ENCODE results near the gene CMTM5.
A peak's percentile ranks its signal among the peaks of the same experiment; 100 is the strongest.
"Not testable (repeated sequence)": the region's sequence is repeated elsewhere in the genome, so short reads cannot be mapped to it uniquely, and the experiment has no call there.

Gene CMTM5

DNA sequence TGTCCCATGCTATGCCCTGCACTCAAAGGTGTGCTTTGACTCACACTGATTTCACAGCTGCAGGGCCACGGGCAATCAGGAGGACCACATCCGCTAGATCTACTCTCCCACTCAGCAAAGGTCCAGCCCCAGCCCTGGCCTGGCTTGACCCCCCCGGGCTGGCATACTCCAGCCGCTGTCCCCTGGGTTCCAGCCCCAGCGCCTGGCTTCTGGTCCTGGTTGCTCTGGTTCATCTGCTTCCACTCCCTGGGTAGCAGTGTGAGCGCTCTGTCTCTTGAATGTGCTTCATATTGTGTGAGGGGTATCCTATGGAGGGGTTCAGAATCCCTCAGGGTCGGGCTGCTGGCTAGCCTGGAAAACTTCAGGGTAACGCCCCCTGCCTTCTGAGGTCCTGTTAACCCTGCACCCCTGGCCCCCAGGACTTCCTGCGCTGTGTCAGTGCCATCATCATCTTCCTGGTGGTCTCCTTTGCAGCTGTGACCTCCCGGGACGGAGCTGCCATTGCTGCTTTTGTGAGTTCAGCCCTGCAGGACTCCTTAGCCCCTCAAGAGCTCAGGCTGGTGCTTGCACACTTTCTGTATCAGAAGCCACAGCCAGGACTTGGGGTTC is 1.9 kb downstream of the CMTM5 start:
- no peak for DNase-seq (ENCODE audit: low read depth)

GRCh38 chr14:23379366-23380196 is 2.7 kb downstream of the CMTM5 start:
- DNase-seq (ENCODE audit: low read depth) = peak; percentile 44

DNA sequence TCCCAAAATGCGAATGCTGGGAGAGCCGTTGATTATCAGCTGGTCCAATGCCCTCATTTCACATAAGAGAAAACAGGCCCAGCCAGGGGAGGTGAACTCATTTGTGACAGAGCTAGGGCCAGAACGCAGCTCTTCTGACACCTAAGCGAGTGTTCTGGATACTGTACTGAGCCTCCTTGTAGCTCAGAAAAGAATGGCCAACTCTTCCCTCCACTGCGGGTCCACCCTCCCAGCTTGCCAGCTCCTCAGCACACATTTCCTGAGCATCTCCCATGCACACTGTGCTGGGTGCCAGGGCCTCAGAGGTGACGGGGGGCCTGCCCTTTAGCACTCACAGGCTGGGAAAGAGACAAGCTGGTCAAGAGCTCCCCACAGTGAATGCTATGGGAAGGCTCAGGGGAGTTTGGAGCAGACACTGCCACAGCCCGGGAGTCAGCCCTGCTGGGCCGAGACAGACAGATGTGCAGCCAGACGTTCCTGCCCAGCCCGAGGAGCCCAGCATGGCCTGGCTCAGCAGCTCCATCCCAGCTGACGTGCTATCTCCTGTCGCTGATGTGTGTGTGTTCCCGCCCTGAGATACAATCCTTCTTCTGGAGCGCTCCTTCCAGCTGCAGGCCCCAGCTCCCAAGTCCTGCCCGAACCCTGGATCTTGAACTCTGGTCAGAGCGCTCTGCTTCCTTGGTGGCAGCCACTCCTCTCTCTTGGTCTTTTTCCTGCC is 3.5 kb downstream of the CMTM5 start:
- no peak for DNase-seq (ENCODE audit: low read depth)

- DNase-seq (ENCODE audit: low read depth) = no peak
Observed at GRCh38 chr14:23380976-23381375, 4.1 kb downstream of the CMTM5 start.

- DNase-seq (ENCODE audit: low read depth) = no peak
Observed at GRCh38 chr14:23381871-23382270, 5.0 kb downstream of the CMTM5 start.

DNA sequence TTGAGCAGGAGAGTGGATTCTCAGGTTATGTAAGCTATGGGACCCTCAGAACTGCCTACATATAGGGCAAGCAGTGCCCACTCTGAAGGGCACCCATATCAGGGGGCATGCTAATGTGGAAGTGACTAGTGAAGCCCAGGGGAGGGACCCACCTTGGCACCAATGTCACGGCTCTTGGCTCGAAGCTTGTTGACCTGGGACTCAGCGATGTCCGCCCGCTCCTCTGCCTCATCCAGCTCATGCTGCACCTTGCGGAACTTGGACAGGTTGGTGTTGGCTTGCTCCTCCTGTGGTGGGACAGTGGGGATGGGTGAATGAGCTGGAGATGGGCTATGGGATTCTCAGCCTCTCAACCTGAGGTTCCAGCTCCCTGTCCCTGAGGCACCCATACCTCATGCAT is 5.4 kb downstream of the CMTM5 start:
- DNase-seq (ENCODE audit: low read depth) = no peak

DNA sequence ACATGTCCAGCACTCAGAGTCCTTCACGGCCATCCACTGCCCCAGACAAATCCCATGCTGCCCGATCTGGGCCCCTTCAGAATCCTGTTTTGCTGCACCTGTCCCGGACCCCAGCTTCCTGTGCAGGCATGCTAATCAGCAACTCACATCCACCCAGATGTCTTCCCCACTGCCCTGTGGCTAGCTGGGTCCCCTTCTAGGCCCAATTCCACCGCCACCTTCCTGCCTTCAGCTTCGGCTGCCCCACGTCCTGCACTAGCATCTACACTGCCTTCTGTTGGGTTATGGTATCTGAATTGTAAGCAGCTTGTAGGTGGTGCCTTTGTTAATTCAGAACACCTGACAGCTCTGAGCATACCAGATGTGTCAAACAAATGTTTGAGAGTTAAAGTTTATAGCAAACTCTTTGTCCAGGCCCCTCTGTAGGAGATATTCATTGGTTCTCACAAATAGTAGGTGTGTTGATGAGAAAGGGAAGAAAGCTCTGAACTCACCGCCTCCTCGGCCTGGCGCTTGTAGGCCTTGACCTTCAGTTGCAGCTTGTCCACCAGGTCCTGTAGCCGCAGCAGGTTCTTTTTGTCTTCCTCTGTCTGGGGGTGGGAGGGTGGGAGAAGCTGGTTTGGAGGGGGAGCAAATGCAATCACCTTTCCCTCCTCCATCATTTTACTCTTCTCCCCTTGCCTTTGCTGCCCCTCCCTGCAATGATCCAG is 6.0 kb downstream of the CMTM5 start:
- DNase-seq (ENCODE audit: low read depth) = no peak

- no peak for DNase-seq (ENCODE audit: low read depth)
Observed at GRCh38 chr14:23384364-23385080, 7.7 kb downstream of the CMTM5 start.

- DNase-seq (ENCODE audit: low read depth) = no peak
Observed at GRCh38 chr14:23385244-23385641, 8.4 kb downstream of the CMTM5 start.

DNA sequence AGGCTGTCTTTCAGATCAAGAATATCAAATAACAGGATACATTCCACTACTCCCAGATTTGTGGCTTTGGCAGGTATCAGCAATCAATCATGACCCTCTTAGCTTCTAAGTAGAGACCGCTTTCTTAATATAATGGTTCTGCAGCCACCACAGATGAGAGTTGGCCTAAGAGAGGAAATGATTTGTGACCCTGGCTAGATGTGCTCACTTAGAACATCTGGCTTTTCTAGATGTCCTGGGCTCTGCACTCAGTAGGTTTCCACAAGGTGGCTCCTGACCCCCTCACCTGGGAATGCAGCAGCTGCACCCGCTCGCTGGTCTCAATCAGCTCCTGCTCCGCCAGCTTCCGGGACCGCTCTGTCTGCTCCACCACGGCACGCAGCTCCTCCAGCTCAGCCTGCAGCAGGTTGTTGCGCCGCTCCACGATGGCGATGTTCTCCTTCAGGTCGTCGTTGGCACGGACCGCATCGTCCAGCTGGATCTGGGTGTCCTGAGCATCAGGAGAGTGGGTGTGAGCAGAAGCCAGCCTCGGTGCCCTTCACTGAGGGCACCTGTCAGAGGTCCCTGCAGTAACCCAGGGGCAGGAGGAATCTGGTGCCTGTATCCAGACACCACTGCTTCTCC is 8.9 kb downstream of the CMTM5 start:
- DNase-seq (ENCODE audit: low read depth) = no peak

GRCh38 chr14:23386266-23386657 is 9.4 kb downstream of the CMTM5 start:
- not testable (repeated sequence) for DNase-seq (ENCODE audit: low read depth)

DNA sequence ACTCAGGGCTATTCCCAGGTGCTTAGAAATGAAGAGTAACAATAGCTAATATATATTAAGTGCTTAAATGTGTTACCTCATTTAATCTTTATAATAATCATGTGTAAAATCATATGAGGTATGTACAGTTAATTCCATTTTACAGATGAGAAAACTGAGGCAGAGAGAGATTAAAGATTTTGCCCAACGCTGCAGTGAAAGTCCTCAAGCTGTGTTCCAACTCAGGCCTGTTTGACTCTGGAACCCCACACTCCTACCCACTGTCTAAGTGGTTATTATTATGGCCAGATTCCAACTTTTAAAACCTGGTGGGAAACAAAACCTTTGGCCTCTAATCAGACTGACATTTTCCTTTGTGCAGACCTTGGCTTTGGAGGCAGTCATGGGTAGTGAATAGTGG is 10.2 kb downstream of the CMTM5 start:
- DNase-seq (ENCODE audit: low read depth) = no peak

DNA sequence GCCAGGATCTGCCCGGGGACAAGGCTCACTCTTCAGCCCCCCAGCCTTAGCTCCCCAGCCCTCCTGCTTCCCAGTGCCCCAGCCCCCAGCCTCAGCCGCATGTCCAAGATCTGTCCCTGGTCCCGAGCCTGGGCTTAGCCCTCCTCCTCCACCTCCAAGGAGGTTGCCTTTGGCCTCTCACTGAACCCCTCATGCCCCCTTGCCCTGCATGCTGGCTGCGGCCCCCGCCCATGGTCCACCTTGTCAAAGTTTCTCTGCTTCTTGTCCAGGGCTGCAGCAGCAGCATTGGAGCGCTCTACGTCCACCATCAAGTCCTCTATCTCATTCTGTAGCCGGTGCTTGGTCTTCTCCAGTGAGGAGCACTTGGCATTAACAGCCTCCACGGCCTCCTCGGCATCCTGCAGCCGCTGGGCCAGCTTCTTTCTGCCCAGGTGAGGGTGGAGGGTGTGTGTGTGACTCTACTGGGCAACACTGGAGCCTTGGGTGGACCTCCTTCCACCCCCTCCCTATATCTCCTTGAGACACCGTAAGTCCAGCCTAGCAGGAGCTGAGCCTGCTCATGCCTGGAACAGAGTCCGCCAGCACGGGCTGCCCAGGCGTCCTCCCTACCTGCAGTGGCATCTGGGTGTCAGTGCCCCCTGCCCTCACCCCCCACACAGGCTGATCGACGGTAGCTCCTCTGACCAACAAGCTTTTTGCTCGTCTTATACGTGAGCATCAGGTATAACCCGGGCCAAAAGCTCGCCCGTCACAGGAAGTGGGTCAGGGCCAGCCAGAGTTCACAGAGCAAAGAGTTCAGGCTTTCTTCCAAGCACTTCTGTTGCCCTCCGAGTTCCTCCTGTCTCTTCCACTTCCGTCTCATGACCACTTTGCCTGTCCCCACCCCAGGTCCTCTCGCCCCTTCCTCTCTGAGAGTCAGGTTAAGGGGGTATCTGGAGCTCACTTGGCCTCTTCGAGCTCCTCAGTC is 11.4 kb downstream of the CMTM5 start:
- no peak for DNase-seq (ENCODE audit: low read depth)

- no peak for DNase-seq (ENCODE audit: low read depth)
Observed at GRCh38 chr14:23388996-23389395, 12.2 kb downstream of the CMTM5 start.

- DNase-seq (ENCODE audit: low read depth) = no peak
Observed at GRCh38 chr14:23389396-23389795, 12.6 kb downstream of the CMTM5 start.

DNA sequence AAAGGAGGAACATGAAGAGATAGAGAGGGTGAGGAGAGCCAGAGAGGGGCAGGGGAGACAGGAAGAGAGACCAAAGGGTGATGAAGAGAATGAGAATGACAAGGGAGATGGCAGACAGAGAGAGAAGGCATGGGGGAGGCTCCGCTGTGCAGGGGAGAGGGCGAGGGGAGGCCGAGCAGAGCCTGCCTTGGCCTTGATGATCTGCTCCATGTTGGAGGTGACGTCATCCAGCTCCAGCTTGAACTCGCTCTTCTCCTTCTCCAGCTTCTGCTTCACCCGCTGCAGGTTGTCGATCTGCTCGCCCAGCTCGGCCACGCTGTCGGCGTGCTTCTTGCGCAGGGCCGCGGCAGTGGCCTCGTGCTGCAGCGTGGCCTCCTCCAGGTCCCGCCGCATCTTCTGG is 13.0 kb downstream of the CMTM5 start:
- not testable (repeated sequence) for DNase-seq (ENCODE audit: low read depth)

DNA sequence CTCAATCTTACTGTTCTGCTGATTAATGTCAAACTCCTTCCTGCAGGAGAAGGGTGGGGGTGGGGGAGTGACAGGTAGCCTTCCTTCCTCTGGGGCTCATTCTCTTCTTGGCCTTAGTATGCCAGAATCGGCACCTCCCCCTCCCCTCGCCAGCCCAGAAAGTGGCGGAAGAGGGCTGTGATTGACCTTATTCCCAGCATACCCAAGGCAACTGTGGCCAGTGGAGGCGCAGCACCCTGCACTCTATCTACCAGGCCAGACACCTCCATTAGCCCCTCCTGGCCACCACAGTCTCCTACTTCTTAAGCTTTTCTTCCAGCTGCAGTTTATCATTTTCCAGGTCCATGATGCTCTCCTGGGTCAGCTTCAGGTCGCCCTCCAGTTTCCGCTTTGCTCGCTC is 15.8 kb downstream of the CMTM5 start:
- DNase-seq (ENCODE audit: low read depth) = no peak

GRCh38 chr14:23396126-23396525 is 19.3 kb downstream of the CMTM5 start:
- no peak for DNase-seq (ENCODE audit: low read depth)

DNA sequence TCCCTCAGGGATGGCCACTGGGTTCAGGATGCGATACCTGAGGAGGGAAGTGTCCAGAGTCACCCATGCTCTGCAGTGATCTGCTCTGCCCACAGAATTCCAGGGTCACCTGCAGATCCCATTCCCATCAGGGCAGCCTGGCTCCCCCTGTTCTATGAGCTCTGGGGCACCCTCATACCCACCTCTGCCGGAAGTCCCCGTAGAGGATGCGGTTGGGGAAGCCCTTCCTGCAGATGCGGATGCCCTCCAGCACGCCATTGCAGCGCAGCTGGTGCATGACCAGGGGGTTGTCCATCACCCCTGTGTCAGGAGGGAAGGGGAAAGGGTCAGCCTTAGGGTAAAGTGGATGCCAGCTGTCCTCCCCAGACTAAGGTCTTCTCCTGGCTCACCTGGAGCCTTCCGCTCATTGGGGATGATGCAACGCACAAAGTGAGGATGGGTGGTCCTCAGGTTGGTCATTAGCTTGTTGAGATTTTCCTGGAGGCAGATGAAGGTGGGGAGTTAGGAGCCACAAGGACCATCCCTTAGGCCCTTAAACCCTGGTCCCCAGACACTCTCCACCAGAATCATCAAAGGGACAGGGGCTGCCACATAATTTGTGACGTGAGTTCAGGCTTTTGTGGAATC is 20.0 kb downstream of the CMTM5 start:
- no peak for DNase-seq (ENCODE audit: low read depth)

DNA sequence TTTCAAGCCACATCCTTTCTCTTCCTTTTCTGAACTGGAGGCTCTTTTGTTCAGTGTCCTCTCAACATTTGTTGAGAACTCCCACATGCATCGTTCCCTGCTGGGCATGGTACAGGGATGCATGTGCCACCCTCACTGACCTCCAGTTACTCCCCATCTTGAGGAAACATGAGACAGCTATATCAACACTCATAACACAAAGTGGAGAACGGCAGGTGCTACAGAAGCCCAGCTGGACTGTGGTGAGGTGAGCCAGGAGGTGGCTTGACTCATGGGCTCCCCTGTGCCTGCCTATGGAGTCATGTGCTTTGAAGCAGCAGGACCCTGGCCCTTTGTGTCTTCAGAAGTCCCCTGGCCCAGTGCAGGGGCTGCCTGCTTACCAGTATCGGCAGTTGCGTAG is 21.5 kb downstream of the CMTM5 start:
- no peak for DNase-seq (ENCODE audit: low read depth)

Measured in stimulated activated CD8-positive, alpha-beta memory T cell treated with anti-CD3 and anti-CD28 coated beads, Interleukin-15, amount 100 ng/mL, for 1 hour (primary cell).